HEK293T (cell line): ENCODE data around the gene PTPN3.

ENCODE experiments used
- CTCF ChIA-PET: fragments of 350-600 bp; formaldehyde crosslinking; extraction: SDS; loops from one replicate; lab custom pipeline; 2021; ENCODE audit warnings: antibody characterized with exemption, inconsistent platforms; lab: Yijun Ruan, JAX
- POLR2A ChIA-PET: fragments of 350-600 bp; formaldehyde crosslinking; extraction: SDS; loops from one replicate; lab custom pipeline; 2020; ENCODE audit warnings: antibody characterized with exemption, inconsistent platforms; lab: Yijun Ruan, JAX
- DNase-seq: peaks from one replicate; pipeline ENCODE4 v3.0.0; 2012; ENCODE audit warnings: mixed read lengths; ENCODE audit errors: extremely low spot score
- ARNT ChIP-seq: fragments of 450-650 bp; IDR thresholded peaks from 2 replicates; pipeline ENCODE4 v1.6.1; 2017; ENCODE audit warnings: mild to moderate bottlenecking
- BHLHE40 ChIP-seq: fragments of 450-650 bp; IDR thresholded peaks from 2 replicates; pipeline ENCODE4 v1.6.1; 2016; ENCODE audit warnings: mild to moderate bottlenecking, moderate library complexity, borderline replicate concordance
- CTBP1 ChIP-seq: fragments of 450-650 bp; IDR thresholded peaks from 2 replicates; pipeline ENCODE4 v1.6.1; 2016; ENCODE audit warnings: borderline replicate concordance
- ELF4 ChIP-seq: fragments of 450-650 bp; IDR thresholded peaks from 2 replicates; pipeline ENCODE4 v1.6.1; 2017; ENCODE audit warnings: antibody characterized with exemption
- FOXA1 ChIP-seq: fragments of 450-650 bp; IDR thresholded peaks from 2 replicates; pipeline ENCODE4 v1.6.1; 2016; ENCODE audit warnings: mild to moderate bottlenecking
- FOXK2 ChIP-seq: fragments of 450-650 bp; IDR thresholded peaks from 2 replicates; pipeline ENCODE4 v1.6.1; 2016; ENCODE audit warnings: mild to moderate bottlenecking
- FOXM1 ChIP-seq: fragments of 450-650 bp; IDR thresholded peaks from 2 replicates; pipeline ENCODE4 v1.6.1; 2017; ENCODE audit warnings: mild to moderate bottlenecking, borderline replicate concordance
- HDGF ChIP-seq: fragments of 450-650 bp; IDR thresholded peaks from 2 replicates; pipeline ENCODE4 v1.6.1; 2017; ENCODE audit warnings: antibody characterized with exemption, borderline replicate concordance
- L3MBTL2 ChIP-seq: fragments of 450-650 bp; conservative IDR thresholded peaks from 2 replicates; pipeline ENCODE4 v1.6.1; 2016; ENCODE audit warnings: mild to moderate bottlenecking
- LEF1 ChIP-seq: fragments of 450-650 bp; IDR thresholded peaks from 2 replicates; pipeline ENCODE4 v1.6.1; 2017; ENCODE audit warnings: mild to moderate bottlenecking, borderline replicate concordance
- NFRKB ChIP-seq: fragments of 450-650 bp; IDR thresholded peaks from 2 replicates; pipeline ENCODE4 v1.6.1; 2016; ENCODE audit warnings: mild to moderate bottlenecking, moderate library complexity
- PKNOX1 ChIP-seq: fragments of 450-650 bp; IDR thresholded peaks from 2 replicates; pipeline ENCODE4 v1.6.1; 2016
- SP1 ChIP-seq: fragments of 450-650 bp; IDR thresholded peaks from 2 replicates; pipeline ENCODE4 v1.6.1; 2017
- SUZ12 ChIP-seq: fragments of 450-650 bp; IDR thresholded peaks from 2 replicates; pipeline ENCODE4 v1.6.1; 2016; ENCODE audit warnings: mild to moderate bottlenecking
- TARDBP ChIP-seq: fragments of 450-650 bp; IDR thresholded peaks from 2 replicates; pipeline ENCODE4 v1.6.1; 2016
- ZNF384 ChIP-seq: fragments of 450-650 bp; IDR thresholded peaks from 2 replicates; pipeline ENCODE4 v1.6.1; 2016

PTPN3 gene

DNA sequence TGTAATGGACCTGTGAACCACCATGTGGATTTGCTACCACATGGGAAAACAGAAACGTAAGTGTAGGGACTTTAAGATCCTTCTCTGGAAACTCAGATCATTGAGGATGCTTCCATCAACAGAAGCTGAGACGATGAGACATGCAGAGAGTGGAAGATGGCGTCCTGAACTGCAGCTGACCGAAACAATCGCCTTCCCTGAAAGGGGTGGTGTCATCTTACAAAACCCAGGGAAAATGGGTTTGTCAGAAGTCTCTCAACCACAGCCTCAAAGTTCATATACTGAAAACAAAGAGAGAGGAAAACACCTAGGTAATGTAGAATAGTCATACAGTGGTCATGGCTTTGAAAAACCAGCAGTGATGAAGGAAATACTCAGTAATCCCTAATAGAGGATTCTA is 6.6 kb upstream of the PTPN3 start:
- ChIA-PET CTCF (no interaction called here), POLR2A (no interaction called here)
- TF ChIP-seq HDGF (no peak), CTBP1 (no peak), FOXK2 (no peak), ZNF384 (no peak), L3MBTL2 (no peak), LEF1 (no peak), ARNT (no peak), PKNOX1 (no peak)
- no peak for DNase-seq

GRCh38 chr9:109500421-109500974 is 2.4 kb upstream of the PTPN3 start:
- TF ChIP-seq ZNF384 (0 out of 2 replicates have a peak, but pooled peaks have one; percentile 15), BHLHE40 (no peak)
- ChIA-PET POLR2A (no interaction called here), CTCF (interaction anchor here (1.8 kb wide), 1 partner anchor 31 kb away, joined by 5 read pairs; no protein-coding TSS in a partner anchor)
- DNase-seq, result no peak

GRCh38 chr9:109499631-109500410 is 1.7 kb upstream of the PTPN3 start:
- DNase-seq, result peak; percentile 71
- ChIA-PET POLR2A (no interaction called here), CTCF (interaction anchor here (1.8 kb wide), 1 partner anchor 30 kb away, joined by 5 read pairs; no protein-coding TSS in a partner anchor)
- no peak for TF ChIP-seq L3MBTL2
- TF ChIP-seq FOXM1, result peak; percentile 35; the same call in 1 of the 2 replicates

DNA sequence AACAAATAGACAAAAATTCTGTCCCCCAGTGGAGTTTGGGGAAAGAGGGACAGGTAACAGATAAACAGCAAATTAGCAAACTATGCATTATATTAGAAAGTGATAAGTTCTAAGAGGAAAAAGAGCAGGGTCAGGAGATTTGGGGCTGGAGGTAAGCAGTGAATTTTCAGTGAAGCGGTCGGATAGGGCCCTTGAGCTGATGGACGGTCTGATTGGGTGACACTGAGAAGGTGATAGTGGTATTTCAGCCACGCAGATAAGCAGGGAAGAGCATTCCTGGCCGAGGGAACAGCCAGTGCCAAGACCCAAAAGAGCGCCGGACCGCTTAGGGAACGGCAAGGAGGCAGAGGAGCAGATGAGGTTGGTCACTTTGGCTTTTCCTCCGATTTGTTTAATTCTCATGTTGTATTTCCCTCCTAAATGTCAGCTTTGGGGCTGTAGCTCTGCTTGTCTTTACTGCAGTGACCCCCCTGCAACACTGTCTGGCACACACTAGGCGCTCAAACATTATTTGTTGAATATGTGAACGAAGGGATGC is 1.1 kb upstream of the PTPN3 start:
- no peak for TF ChIP-seq ARNT
- no peak for TF ChIP-seq FOXK2
- no peak for TF ChIP-seq BHLHE40
- no peak for TF ChIP-seq FOXA1
- TF ChIP-seq ELF4, result no peak
- TF ChIP-seq L3MBTL2, result no peak
- TF ChIP-seq LEF1, result no peak
- ChIA-PET POLR2A (no interaction called here), CTCF (no interaction called here)
- no peak for DNase-seq

DNA sequence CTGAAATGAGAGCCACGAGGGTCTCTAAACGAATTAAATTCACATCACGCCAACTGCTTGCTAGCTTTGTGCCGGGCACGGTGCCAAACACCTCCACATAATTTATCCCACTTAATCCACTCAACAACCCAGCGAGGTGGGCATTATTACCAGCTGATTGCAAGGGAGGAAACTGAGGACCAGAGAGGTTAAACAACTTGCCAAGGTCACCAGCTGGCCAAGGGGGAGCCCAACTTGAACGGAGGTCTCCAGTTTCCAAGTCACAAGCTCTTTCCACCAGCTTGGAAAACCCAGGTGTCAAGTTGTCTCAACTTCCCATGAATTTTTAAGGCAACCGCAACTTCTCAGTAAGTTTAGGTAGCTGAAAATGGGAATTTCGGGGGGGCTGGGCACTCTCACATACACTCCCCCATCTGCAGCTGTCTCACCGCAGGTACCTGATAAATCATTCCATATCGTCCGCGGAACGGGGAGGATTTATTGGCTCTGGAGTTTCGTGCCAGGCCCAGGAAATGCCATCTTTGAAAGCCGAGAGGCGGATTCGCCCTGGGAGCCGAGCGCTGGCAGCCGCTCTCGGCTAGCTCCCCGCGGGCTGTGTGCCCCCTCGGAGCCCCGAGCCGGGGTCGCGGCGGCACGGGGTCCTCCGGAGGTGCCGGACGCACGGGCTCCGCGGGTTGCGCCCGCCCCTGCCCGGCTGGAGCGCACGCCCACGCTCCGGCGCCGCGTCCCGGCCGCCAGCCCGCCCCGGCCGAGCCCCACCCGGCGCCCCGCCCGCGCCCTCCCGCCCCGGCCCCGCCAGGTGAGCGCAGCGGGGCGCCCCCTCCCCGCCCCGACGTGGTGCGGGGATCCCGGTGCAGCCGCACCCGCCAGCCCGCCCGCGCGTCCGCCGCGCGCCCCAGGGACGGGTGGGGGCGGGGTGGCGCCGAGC is 617 bp downstream of the PTPN3 start:
- TF ChIP-seq PKNOX1 (peak; percentile 56), TARDBP (no peak), LEF1 (no peak), ELF4 (no peak), FOXA1 (no peak)
- ChIA-PET POLR2A (interaction anchor here (1.2 kb wide), 1 partner anchor 14 kb away, joined by 8 read pairs; no protein-coding TSS in a partner anchor), CTCF (no interaction called here)
- peak; percentile 51 for DNase-seq

DNA sequence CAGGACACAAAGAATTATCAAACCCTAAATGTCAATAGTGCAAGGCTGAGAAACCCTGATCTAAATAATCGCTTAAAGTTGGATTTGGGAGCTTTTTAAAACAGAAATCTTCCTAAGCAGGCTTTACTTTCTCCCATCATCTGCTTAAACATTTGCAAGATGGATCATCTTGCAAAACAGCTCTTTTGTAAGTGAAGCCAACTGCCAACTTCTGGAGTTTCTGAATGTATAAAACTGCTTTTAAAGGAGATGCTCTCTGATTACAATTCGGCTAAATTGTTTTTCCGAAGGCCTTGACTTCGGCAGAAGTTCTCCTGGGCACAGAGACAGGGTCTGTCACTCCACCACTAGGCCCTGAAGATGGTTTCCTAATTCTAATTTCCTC is 1.3 kb downstream of the PTPN3 start:
- DNase-seq, result no peak
- TF ChIP-seq NFRKB (no peak), TARDBP (no peak), FOXK2 (no peak), HDGF (no peak), SUZ12 (no peak), L3MBTL2 (no peak), SP1 (no peak), ELF4 (no peak), ZNF384 (no peak), PKNOX1 (no peak), CTBP1 (no peak), FOXM1 (no peak), FOXA1 (no peak), BHLHE40 (no peak)
- POLR2A ChIA-PET, result no interaction called here
- CTCF ChIA-PET, result no interaction called here
